ENCODE results near the gene TBX10. TPM values are rescaled to one million over a fixed set of nuclear protein-coding genes. Genes with fewer than 3 reads are reported as not detected.
"Not testable (repeated sequence)": the region's sequence is repeated elsewhere in the genome, so short reads cannot be mapped to it uniquely, and the experiment has no call there.

The TBX10 gene
- total RNA-seq, 1 donor from 2014 or later, result 0.14 TPM

- DNase-seq (ENCODE audit: low spot score), result no peak
Measured at GRCh38 chr11:67631411-67631810, 8.2 kb downstream of the TBX10 start.

GRCh38 chr11:67630943-67631331, 8.6 kb downstream of the TBX10 start:
- no peak for DNase-seq (ENCODE audit: low spot score)

GRCh38 chr11:67630228-67630942, 9.2 kb downstream of the TBX10 start:
- DNase-seq (ENCODE audit: low spot score), result peak; percentile 99

- peak; percentile 82 for DNase-seq (ENCODE audit: low spot score)
Measured at GRCh38 chr11:67629386-67630227, 10.0 kb downstream of the TBX10 start, which contains the start of gene NUDT8. Gene NUDT8, minus strand, starts transcription at chr11:67629937. Its CDS starts 26 bp downstream, at chr11:67629911.

DNA sequence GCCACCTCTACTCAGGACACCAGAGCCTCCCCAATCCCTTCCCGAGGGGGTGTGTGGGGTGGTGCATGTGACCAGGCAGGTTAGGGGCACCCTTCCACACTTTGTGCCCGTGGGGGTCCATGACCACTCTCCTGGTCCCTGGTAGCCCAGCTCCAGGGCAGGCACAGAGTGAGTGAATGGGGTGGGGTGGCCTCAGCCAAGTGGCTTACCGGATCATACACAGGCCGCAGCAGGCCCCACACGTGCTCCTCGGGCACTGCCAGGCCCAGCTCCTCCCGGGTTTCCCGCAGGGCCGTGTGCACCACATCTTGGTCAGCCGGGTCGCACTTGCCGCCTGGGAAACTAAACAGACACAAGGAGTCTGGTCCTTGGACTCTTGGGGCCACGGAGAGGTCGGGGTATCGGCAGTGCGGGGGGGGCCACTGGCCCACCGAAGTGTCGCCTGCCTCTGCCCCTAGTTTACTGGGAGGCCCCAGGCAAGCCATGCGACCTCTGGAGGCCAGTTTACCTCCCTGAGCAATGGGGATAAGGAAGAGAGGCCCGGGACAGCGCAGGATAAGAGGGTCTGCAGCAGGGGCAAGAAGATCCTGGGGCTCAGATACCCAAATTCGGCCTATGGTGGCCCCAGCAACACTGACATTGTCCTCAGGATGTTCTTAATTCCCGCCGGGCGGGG, 10.7 kb downstream of the TBX10 start:
- DNase-seq (ENCODE audit: low spot score), result no peak

GRCh38 chr11:67627812-67628624, 11.5 kb downstream of the TBX10 start:
- no peak for DNase-seq (ENCODE audit: low spot score)

DNA sequence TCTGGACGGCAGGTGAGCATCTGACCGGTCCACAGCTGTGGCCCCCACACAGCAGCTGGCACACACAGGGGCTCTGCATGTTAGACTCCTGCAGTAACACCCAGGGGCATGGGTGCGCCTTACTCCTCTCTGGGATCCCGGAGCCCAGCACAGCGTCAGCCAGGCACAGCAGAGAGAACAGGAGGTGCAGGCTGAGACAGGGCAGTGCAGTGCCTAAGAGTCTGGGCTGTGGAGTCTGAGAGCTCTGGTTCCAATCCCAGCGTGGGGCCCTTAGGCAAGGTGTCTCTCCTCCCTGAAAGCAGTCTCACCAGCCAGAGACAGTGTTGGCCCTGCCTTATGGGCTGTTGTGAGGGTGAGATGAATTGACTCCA, 12.1 kb downstream of the TBX10 start:
- DNase-seq (ENCODE audit: low spot score), result no peak

DNA sequence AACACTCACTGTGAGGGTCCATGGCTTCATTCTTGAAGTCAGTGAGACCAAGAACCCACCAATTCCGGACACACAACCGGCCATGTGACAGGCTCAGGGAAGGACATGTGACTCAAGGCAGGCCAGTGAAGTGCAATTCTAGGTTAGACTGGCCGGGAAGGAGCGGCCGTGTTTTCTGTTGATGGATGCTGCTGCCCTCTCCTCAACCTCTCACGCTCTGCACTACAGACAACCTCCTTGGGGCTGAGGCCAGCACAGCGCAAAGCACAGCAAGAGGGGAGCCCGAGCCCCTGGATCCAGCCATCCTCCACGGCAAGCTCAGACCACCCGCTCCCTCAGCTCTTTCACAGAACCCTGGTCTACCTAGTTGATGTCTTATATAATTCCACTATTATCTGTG, 12.6 kb downstream of the TBX10 start:
- no peak for DNase-seq (ENCODE audit: low spot score)

DNA sequence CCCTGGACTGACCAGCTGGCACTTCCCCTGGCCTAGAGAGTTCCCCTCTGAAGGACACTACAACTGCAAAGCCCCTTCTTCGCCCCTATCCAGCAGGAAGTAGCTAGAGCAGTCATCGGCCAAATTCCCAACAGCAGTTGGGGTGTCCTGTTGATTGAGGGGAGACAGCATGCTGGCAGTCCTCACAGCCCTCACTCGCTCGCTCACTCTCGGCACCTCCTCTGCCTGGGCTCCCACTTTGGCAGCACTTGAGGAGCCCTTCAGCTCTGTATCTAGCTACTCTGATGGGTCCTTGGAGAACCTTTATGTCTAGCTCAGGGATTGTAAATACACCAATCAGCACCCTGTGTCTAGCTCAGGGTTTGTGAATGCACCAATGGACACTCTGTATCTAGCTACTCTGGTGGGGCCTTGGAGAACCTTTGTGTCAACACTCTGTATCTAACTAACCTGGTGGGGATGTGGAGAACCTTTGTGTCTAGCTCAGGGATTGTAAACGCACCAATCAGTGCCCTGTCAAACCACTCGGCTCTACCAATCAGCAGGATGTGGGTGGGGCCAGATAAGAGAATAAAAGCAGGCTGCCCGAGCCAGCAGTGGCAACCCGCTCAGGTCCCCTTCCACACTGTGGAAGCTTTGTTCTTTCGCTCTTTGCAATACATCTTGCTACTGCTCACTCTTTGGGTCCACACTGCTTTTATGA, 13.3 kb downstream of the TBX10 start:
- not testable (repeated sequence) for DNase-seq (ENCODE audit: low spot score)

DNA sequence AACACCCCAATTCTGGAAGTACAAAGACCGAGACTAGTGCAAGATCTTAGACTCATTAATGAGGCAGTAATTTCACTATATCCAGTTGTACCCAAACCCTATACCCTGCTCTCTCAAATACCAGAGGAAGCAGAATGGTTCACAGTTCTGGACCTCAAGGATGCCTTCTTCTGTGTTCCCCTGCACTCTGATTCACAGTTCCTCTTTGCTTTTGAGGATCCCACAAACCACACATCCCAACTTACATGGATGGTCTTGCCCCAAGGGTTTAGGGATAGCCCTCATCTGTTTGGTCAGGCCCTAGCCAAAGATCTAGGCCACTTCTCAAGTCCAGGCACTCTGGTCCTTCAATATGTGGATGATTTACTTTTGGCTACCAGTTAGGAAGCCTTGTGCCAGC, 15.8 kb downstream of the TBX10 start:
- not testable (repeated sequence) for DNase-seq (ENCODE audit: low spot score)

- not testable (repeated sequence) for DNase-seq (ENCODE audit: low spot score)
Measured at GRCh38 chr11:67622905-67623304, 16.7 kb downstream of the TBX10 start.

DNA sequence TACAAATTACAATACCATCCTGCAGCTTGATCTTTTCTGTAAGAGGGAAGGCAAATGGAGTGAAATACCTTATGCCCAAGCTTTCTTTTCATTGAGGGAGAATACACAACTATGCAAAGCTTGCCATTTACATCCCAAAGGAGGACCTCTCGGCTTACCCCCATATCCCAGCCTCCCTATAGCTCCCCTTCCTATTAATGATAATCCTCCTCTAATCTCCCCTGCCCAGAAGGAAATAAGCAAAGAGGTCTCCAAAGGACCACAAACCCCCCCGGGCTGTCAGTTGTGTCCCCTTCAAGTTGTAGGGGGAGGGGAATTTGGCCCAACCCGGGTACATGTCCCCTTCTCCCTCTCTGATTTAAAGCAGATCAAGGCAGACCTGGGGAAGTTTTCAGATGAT, 17.6 kb downstream of the TBX10 start:
- not testable (repeated sequence) for DNase-seq (ENCODE audit: low spot score)

DNA sequence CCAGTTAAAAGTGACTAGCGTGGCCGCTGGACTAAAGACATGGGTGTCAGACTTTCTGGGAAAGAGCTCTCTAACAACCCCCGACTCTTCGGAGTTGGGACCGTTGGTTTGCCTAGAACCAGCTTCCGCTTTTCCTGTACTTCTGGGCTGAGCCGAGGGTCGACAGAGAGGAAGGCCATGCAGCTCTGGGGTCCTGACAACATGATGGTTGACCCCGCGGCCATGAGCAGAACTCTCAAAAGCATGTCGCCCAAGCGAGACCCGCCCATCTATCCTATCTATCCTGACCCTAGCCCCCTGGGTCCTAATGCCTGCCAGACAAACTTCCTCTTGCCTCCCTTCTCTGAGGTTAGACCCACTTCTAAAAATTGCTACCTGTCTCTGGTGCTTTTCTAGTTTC, 18.9 kb downstream of the TBX10 start:
- DNase-seq (ENCODE audit: low spot score), result not testable (repeated sequence)

DNA sequence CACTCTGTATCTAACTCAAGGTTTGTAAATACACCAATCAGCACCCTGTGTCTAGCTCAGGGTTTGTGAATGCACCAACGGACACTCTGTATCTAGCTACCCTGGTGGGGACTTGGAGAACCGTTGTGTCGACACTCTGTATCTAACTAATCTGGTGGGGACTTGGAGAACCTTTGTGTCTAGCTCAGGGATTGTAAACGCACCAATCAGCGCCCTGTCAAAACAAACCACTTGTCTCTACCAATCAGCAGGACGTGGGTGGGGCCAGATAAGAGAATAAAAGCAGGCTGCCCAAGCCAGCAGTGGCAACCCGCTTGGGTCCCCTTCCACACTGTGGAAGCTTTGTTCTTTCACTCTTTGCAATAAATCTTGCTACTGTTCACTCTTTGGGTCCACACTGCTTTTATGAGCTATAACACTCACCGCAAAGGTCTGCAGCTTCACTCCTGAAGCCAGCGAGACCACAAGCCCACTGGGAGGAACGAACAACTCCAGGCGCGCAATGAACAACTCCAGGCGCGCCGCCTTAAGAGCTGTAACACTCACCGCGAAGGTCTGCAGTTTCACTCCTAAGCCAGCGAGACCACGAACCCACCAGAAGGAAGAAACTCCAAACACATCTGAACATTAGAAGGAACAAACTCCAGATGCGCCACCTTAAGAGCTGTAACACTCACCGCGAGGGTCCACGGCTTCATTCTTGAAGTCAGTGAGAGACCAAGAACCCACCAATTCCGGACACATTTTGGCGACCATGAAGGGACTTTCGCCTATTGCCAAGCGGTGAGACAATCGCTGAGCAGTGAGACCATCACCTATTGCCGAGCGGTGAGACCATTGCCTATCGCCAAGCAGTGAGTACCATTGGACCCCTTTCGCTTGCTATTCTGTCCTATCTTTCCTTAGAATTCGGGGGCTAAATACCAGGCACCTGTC, 19.6 kb downstream of the TBX10 start:
- not testable (repeated sequence) for DNase-seq (ENCODE audit: low spot score)

GRCh38 chr11:67618901-67619659, 20.5 kb downstream of the TBX10 start:
- not testable (repeated sequence) for DNase-seq (ENCODE audit: low spot score)

DNA sequence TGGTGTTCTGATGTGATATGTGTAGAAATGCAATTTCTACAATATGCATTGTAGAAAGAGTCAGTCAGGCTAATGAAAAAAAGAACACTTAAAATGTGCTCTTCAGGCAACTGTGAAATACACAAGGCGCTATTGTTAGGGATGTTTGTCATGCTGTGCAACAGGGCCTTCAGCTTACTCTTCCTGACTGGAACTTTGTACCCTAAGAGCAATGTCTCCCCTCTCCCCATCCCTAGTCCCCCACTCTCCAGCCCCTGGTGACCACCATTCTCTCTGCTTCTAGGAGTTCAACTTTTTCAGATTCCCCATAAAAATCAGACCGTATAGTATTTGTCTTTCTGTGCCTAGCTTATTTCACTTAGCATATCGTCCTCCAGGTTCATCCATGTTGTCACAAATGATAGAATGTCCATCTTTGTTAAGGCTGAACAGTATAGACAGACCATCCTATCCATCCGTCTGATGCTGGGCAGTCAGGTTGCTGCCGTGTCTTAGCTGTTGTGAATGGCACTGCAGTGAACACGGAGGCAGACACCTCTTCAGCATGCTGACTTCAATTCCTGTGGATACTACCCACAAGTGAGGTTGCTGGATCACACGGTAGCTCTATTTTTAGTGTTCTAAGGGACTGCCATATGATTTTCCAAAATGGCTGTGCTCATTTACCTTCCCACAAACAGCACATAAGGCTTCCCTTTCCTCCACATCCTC, 22.2 kb downstream of the TBX10 start:
- DNase-seq (ENCODE audit: low spot score), result no peak

- peak; percentile 9 for DNase-seq (ENCODE audit: low spot score)
Measured at GRCh38 chr11:67616431-67617242, 22.9 kb downstream of the TBX10 start.
